Activated T-helper 1 cell treated with anti-CD3 and anti-CD28 coated beads, Interleukin-12 subunit alpha, Interleukin-12 subunit beta, Interleukin-2, Interleukin-4 antibody, amounts not matched to agents 30 ng/mL and 10 ng/mL and 1 ng/mL, durations not matched to agents 14 hours and 24 hours and 36 hours (primary cell): Measurements from ENCODE around the gene LONRF3. TPM values are rescaled to one million over a fixed set of nuclear protein-coding genes. Genes with fewer than 3 reads are reported as not detected.
A peak's percentile ranks its signal among the peaks of the same experiment; 100 is the strongest.

ENCODE experiments used
- DNase-seq: peaks from one replicate; pipeline ENCODE4 v3.0.0; 2021; ENCODE audit warnings: low spot score
- H3K27ac Mint-ChIP-seq: one replicate; pipeline ENCODE4 v1.8.0; 2021; ENCODE audit warnings: mild to moderate bottlenecking, mixed read lengths
- H3K27me3 Mint-ChIP-seq: one replicate; pipeline ENCODE4 v1.8.0; 2022; ENCODE audit warnings: mild to moderate bottlenecking, moderate library complexity, mixed read lengths; ENCODE audit not compliant: insufficient read depth
- H3K36me3 Mint-ChIP-seq: one replicate; pipeline ENCODE4 v1.8.0; 2021; ENCODE audit warnings: low read depth, mixed read lengths
- H3K4me1 Mint-ChIP-seq: one replicate; pipeline ENCODE4 v1.8.0; 2021; ENCODE audit warnings: low read depth, mixed read lengths
- H3K4me3 Mint-ChIP-seq: one replicate; pipeline ENCODE4 v1.8.0; 2021; ENCODE audit warnings: mild to moderate bottlenecking, moderate library complexity, mixed read lengths
- H3K9me3 Mint-ChIP-seq: one replicate; pipeline ENCODE4 v1.8.0; 2021; ENCODE audit warnings: mixed read lengths
- intact Hi-C: fragments of 100-400 bp; cut with micrococcal nuclease; formaldehyde crosslinking; loops from one replicate; pipeline ENCODE4 v1.15.1; 2024
- total RNA-seq: library from RNA; stranded (reverse); gene quantifications from 2 replicates; pipeline ENCODE4 v1.2.3, GENCODE V29; 2022

Gene LONRF3
- 0.52 and 0.71 TPM in 2 replicates for total RNA-seq

DNA sequence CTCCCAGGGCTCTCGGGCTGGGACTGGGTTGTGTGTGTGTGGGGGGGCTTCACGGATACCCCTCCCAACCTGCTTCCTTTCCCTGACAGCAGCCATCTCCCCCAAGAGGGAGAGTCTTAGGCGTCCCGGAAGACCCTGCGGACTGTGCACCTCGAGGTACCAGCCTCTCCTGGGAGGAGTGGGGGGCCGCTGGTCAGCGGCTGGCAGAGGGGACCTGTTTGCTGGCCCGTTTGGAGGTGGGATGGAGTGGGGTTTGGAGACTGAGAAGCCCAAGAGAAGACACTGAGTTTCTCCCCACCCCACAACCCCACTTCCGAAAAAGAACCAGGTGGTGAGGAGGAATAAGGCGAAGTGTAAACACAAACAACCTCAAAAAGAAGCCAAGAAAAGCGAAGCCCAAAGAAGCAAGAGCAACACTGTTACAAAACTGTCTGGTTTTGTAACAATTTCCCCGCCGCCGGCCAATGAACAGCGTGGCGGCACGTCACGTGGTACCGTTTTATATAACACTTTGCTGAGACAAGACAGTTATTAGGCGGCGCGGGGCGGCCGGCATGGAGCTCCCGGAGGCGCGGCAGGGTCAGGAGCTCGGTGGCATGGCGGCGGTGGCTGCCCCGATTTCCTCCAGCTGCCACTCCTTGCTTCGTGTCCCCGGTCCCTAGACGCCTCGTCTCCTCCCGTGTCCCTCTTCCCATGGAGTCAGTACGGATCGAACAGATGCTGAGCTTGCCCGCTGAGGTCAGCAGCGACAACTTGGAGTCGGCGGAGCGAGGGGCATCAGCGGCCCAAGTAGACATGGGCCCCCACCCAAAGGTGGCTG is at the start of gene LONRF3:
TSS of gene LONRF3 (plus strand) at position 531 of the 820 bp plus-strand sequence. CDS start at position 694, 163 bp downstream.
- peak within 1 kb of the TSS; percentile 96 for H3K27ac Mint-ChIP-seq
- peaks cover 23% of the 10 kb centered on the region for H3K27me3 Mint-ChIP-seq
- no peaks in the 10 kb centered on the region for H3K9me3 Mint-ChIP-seq
- DNase-seq: peak; percentile 8
- H3K36me3 Mint-ChIP-seq: no peaks in the 10 kb centered on the region
- H3K4me3 Mint-ChIP-seq: peak within 1 kb of the TSS; percentile 88
- intact Hi-C loops: loop anchor here (2.0 kb wide), 1 partner anchor 263 kb away; the partner anchor contains the start of gene PGRMC1
- peaks cover 13% of the 10 kb centered on the region for H3K4me1 Mint-ChIP-seq

DNA sequence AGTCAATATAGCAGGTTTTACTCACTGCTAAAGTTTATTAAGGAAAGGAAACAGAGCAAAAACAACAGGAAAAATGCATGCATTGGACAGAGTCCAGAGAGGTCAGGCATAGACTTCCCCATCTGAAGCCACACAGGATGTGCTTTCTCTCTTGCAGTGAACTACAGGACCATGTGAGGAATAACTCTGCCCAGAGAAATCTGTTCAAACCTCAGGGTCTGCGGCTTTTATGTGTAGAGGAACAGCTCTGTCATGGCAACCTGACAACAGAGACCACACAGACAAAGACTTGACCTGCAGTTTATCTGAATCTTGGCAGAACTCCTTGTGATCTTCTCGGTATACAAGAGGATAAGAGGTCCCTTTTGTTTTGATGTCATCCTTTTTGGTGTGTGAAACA is 46.3 kb upstream of the LONRF3 start:
- DNase-seq: no peak
- Mint-ChIP-seq H3K27ac (no peak overlapping the region), H3K4me1 (no peaks in the 10 kb centered on the region), H3K27me3 (no peaks in the 10 kb centered on the region), H3K36me3 (no peaks in the 10 kb centered on the region), H3K4me3 (no peak overlapping the region), H3K9me3 (no peaks in the 10 kb centered on the region)
- intact Hi-C loops: no loop called here

DNA sequence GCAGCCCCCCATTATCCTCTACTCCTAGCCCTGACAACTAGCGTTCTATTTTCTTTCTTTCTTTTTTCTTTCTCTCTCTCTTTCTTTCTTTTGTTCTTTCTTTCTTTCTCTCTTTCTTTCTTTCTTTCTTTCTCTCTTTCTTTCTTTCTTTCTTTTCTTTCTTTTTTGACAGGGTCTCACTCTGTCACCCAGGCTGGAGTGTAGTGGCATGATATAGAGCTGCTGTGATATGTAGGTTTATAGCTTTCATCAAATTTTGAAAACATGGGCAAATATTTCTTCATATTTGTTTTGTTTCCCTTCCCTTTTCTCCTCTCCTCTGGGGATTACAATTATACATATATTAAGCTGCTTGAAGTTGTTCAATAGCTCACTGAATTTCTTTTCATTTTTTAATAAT is 39.1 kb upstream of the LONRF3 start:
- no peaks in the 10 kb centered on the region for H3K9me3 Mint-ChIP-seq
- no peak overlapping the region for H3K27ac Mint-ChIP-seq
- no peak overlapping the region for H3K4me3 Mint-ChIP-seq
- no peaks in the 10 kb centered on the region for H3K4me1 Mint-ChIP-seq
- intact Hi-C loops: no loop called here
- no peaks in the 10 kb centered on the region for H3K27me3 Mint-ChIP-seq
- DNase-seq: no peak
- no peaks in the 10 kb centered on the region for H3K36me3 Mint-ChIP-seq

- Mint-ChIP-seq H3K27me3 (peaks cover 2% of the 10 kb centered on the region), H3K4me1 (no peaks in the 10 kb centered on the region), H3K9me3 (no peaks in the 10 kb centered on the region), H3K4me3 (no peak overlapping the region), H3K36me3 (no peaks in the 10 kb centered on the region), H3K27ac (no peak overlapping the region)
- DNase-seq: no peak
- intact Hi-C loops: no loop called here
Measured at GRCh38 chrX:118941147-118941546, 33.3 kb upstream of the LONRF3 start.

DNA sequence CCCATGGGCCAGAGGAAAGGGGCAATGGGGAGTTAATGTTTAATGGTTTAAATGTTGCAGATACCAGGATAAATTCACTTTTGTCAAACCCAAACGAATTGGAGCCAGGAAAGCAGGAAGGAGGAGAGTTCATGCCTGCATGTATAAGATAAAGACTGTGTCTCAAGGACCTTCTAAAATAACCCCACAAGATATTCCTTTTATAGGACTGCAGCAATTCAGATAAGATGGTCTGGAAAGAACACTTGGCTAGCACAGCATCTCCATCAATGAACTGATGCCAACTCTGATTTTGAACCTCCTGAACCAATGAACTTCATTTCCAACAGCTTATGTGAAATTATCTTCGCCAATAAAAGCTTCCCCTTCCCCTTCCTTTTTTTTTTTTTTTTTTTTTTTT is 31.3 kb upstream of the LONRF3 start:
- Mint-ChIP-seq H3K4me3 (no peak overlapping the region), H3K36me3 (no peaks in the 10 kb centered on the region), H3K4me1 (no peaks in the 10 kb centered on the region), H3K27ac (no peak overlapping the region), H3K27me3 (peaks cover 3% of the 10 kb centered on the region), H3K9me3 (no peaks in the 10 kb centered on the region)
- intact Hi-C loops: no loop called here
- no peak for DNase-seq

- peaks cover 3% of the 10 kb centered on the region for H3K27me3 Mint-ChIP-seq
- DNase-seq: no peak
- no peaks in the 10 kb centered on the region for H3K9me3 Mint-ChIP-seq
- no peak overlapping the region for H3K27ac Mint-ChIP-seq
- intact Hi-C loops: no loop called here
- no peaks in the 10 kb centered on the region for H3K4me1 Mint-ChIP-seq
- H3K4me3 Mint-ChIP-seq: no peak overlapping the region
- no peaks in the 10 kb centered on the region for H3K36me3 Mint-ChIP-seq
Measured at GRCh38 chrX:118945921-118946320, 28.5 kb upstream of the LONRF3 start.

DNA sequence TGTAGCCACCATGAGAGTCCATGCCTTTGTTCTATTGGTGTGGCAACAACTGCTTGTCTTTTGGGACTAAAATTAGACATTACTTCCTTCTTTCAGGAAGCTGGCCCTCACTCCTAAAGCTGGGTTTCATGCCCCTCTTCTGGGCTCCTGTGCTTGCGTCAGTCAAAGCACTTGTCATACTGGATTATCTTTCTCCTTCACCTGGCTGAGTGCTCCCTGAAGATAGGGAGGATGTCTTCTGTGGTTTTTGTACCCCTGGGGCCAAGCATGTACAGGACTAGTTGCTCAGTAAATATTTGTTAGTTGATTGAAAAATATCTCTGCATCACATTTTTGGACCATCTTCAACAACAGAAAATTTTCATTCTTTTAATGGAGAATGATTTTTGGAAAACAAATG is 26.1 kb upstream of the LONRF3 start:
- Mint-ChIP-seq H3K4me1 (no peaks in the 10 kb centered on the region), H3K27ac (no peak overlapping the region), H3K9me3 (no peaks in the 10 kb centered on the region), H3K27me3 (peaks cover 1% of the 10 kb centered on the region), H3K4me3 (no peak overlapping the region), H3K36me3 (no peaks in the 10 kb centered on the region)
- intact Hi-C loops: no loop called here
- no peak for DNase-seq

DNA sequence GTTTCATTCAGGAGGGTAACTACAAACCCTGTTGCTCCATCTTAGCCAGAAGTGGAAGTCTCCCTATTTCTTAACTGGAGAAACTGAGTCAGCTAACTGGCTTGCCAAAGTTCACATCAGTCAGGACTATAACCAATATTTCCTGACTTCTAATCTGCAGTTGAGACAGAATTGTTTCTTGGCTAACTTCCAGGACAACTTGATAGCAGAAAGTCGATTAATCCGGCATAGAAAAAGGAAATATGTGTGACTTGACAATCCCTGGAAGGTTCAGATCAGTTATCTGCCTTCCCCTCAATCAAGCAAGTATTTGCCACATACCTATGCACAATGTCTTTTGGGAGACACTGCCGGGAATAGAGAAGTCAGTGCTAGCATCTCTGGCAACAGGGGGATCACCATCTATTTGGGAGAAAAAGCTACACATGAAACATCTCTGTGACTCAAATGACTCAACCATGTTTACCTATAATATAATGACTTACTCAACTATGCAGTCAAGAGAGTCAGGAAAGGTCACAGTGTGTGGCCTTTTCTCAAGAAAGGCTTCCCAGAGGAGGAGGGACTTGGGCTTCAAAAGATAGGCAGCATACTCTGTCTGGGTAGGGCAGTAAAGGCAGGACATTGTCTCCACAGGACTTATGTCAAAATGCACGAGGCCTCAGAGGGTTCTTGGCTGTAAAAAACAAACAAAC is 12.4 kb upstream of the LONRF3 start:
- no peaks in the 10 kb centered on the region for H3K4me1 Mint-ChIP-seq
- intact Hi-C loops: no loop called here
- no peak overlapping the region for H3K4me3 Mint-ChIP-seq
- no peak overlapping the region for H3K27ac Mint-ChIP-seq
- no peaks in the 10 kb centered on the region for H3K36me3 Mint-ChIP-seq
- DNase-seq: no peak
- H3K27me3 Mint-ChIP-seq: peaks cover 4% of the 10 kb centered on the region
- no peaks in the 10 kb centered on the region for H3K9me3 Mint-ChIP-seq

DNA sequence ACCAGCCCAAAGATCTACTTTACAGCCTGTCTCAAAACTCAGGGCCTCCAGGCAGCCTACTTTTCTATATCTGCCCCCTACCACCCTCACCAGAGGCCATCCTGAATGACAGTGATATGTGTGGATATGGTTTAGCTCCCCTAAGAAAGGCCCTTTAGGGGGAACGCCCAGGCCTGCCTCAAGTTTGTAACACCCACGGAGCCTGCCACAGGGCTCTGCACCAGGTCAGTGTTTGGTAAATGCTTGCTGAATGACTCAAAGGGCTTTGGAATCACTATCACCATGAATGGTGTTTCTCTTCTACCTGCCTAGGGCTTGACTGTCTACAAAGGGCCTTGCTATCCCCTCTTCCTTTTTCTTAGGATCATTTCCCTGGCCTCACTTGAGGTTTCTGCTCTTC is 11.3 kb upstream of the LONRF3 start:
- H3K27me3 Mint-ChIP-seq: peaks cover 7% of the 10 kb centered on the region
- no peak for DNase-seq
- no peaks in the 10 kb centered on the region for H3K4me1 Mint-ChIP-seq
- H3K4me3 Mint-ChIP-seq: no peak overlapping the region
- intact Hi-C loops: no loop called here
- no peak overlapping the region for H3K27ac Mint-ChIP-seq
- H3K36me3 Mint-ChIP-seq: no peaks in the 10 kb centered on the region
- H3K9me3 Mint-ChIP-seq: no peaks in the 10 kb centered on the region

GRCh38 chrX:118964252-118964651 is 10.2 kb upstream of the LONRF3 start:
- Mint-ChIP-seq H3K36me3 (no peaks in the 10 kb centered on the region), H3K9me3 (no peaks in the 10 kb centered on the region), H3K4me3 (no peak overlapping the region), H3K27ac (no peak overlapping the region), H3K4me1 (no peaks in the 10 kb centered on the region), H3K27me3 (peaks cover 13% of the 10 kb centered on the region)
- intact Hi-C loops: no loop called here
- DNase-seq: no peak

GRCh38 chrX:118965395-118965794 is 9.0 kb upstream of the LONRF3 start:
- H3K36me3 Mint-ChIP-seq: no peaks in the 10 kb centered on the region

GRCh38 chrX:118968031-118968430 is 6.4 kb upstream of the LONRF3 start:
- Mint-ChIP-seq H3K4me3 (no peak overlapping the region), H3K4me1 (no peaks in the 10 kb centered on the region), H3K9me3 (no peaks in the 10 kb centered on the region), H3K27ac (no peak overlapping the region), H3K36me3 (no peaks in the 10 kb centered on the region), H3K27me3 (peaks cover 18% of the 10 kb centered on the region)
- DNase-seq: no peak
- intact Hi-C loops: no loop called here

More at GRCh38 chrX:118965395-118965794, 9.0 kb upstream of the LONRF3 start:
- H3K4me1 Mint-ChIP-seq: no peaks in the 10 kb centered on the region
- no peak for DNase-seq
- intact Hi-C loops: no loop called here
- no peak overlapping the region for H3K4me3 Mint-ChIP-seq
- no peak overlapping the region for H3K27ac Mint-ChIP-seq
- H3K9me3 Mint-ChIP-seq: no peaks in the 10 kb centered on the region
- peaks cover 15% of the 10 kb centered on the region for H3K27me3 Mint-ChIP-seq

GRCh38 chrX:118971552-118971951 is 2.9 kb upstream of the LONRF3 start:
- H3K36me3 Mint-ChIP-seq: no peaks in the 10 kb centered on the region
- DNase-seq: no peak
- H3K4me3 Mint-ChIP-seq: no peak overlapping the region
- peaks cover 13% of the 10 kb centered on the region for H3K4me1 Mint-ChIP-seq
- no peak overlapping the region for H3K27ac Mint-ChIP-seq
- no peaks in the 10 kb centered on the region for H3K9me3 Mint-ChIP-seq
- intact Hi-C loops: no loop called here
- peaks cover 31% of the 10 kb centered on the region for H3K27me3 Mint-ChIP-seq
